ENCODE measurements around the gene ZNF783. TPM values are rescaled to one million over a fixed set of nuclear protein-coding genes. Genes with fewer than 3 reads are reported as not detected.

Gene ZNF783
- polyA plus RNA-seq, 2 of the 4 experiments (the other 2 are of a cell fraction), result 7.4 to 8.0 TPM

DNA sequence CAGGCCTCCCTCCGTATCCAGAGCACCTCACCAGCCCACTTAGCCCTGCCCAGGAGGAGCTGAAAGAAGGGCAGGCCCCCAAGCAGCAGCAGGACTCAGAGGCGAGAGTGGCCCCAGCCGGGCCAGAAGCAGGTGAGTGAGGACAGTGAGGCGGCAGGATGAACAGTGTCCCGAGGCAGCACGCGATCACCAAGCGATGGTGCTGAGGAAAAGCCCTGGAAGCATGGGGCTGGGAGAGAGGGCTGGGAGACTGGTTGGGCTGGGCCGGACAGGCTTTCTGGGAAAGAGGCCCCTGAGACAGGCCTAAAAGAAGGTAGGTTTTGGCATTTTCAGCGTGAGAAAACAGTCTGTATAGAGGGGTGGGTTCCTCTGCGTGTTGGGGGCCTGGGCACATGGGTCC lies 16.4 kb downstream of the ZNF783 start:
- H3K4me3 ChIP-seq, result no peak overlapping the region

DNA sequence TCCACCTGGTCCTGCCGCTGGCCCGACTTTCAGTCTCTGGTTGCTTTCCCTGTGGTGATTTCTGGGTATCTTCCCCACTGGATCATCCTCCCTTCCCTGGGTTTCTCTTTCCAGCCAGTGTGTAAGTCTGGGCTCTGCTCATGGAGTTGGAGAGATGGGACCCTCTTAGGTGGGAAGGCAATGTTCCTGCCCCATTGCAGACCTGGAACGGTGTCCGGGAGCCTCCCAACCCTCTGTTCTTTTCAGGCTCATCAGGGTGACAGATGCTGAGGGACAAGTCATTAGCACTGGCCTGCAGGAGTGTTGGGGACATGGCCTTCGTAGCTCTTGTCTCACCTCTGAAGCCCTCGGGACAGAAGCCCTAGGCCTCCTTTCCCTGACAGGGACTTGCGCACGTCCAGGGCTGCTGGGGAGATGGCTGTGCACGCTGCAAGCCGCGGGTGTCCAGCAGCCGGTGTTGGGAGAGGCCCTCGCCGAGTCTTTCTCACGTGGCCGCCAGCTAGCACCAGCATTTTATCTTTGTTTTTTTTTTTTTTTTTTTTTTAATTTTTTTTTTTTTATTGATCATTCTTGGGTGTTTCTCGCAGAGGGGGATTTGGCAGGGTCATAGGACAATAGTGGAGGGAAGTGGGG lies 17.2 kb downstream of the ZNF783 start:
- POLR2A ChIA-PET, result interaction anchor here (1.0 kb wide), 1 partner anchor 18 kb away, joined by 3 read pairs; the partner anchor contains the start of gene ZNF783
- H3K9me3 ChIP-seq, result peaks cover 5% of the 10 kb centered on the region; the same call in 2 of the 3 replicates
- no peak for TF ChIP-seq MYC (IDR thresholded peaks at IDR 0.05; ENCODE audit: borderline replicate concordance, low read length)
- TF ChIP-seq, protein P1, sequence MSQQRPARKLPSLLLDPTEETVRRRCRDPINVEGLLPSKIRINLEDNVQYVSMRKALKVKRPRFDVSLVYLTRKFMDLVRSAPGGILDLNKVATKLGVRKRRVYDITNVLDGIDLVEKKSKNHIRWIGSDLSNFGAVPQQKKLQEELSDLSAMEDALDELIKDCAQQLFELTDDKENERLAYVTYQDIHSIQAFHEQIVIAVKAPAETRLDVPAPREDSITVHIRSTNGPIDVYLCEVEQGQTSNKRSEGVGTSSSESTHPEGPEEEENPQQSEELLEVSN (IDR thresholded peaks at IDR 0.05; ENCODE audit: borderline replicate concordance, low read depth), result no peak
- no peak for TF ChIP-seq CHD4 (IDR thresholded peaks at IDR 0.05; ENCODE audit: borderline replicate concordance)
- no peak for TF ChIP-seq GATA3 (IDR thresholded peaks at IDR 0.05; ENCODE audit: borderline replicate concordance)
- TF ChIP-seq ZNF302 (CRISPR knock-in tag; IDR thresholded peaks at IDR 0.05), result no peak
- ATAC-seq (no peak), DNase-seq (ENCODE audit: low read depth in 1 of 2, low spot score in 1 of 2) (no peak), FAIRE-seq (no peak)
- CTCF ChIA-PET, result interaction anchor here (0.5 to 4.4 kb wide), 5 partner anchors 11 to 34 kb away, joined by 3 to 14 read pairs (median 4); partner anchors contain the start of gene ZNF783
- no peak overlapping the region for H3K27ac ChIP-seq
- WGBS (ENCODE audit: missing lambda C conversion rate), result 91% methylated on average over 17 of the region's 17 CpGs
- H3K4me3 ChIP-seq, result no peak overlapping the region
- no peaks in the 10 kb centered on the region for H3K4me1 ChIP-seq
- H3K4me2 ChIP-seq, result no peak overlapping the region

More for the DNA sequence above, 16.4 kb downstream of the ZNF783 start:
- FAIRE-seq, result no peak
- H3K4me2 ChIP-seq, result no peak overlapping the region
- no peak for DNase-seq (ENCODE audit: low read depth in 1 of 2, low spot score in 1 of 2)
- H3K9me3 ChIP-seq, result peaks cover 8% of the 10 kb centered on the region; the same call in 2 of the 3 replicates
- TF ChIP-seq TP53 (CRISPR knock-in tag; IDR thresholded peaks at IDR 0.05) (no peak), EP300 (IDR thresholded peaks at IDR 0.05) (no peak), NR3C1 (IDR thresholded peaks at IDR 0.05) (no peak)
- POLR2A ChIA-PET, result no interaction called here
- WGBS (ENCODE audit: missing lambda C conversion rate), result 92% methylated on average over 11 of the region's 11 CpGs
- CTCF ChIA-PET, result interaction anchor here (1.1 to 4.4 kb wide), 5 partner anchors 10 to 32 kb away, joined by 3 to 14 read pairs (median 4); partner anchors contain the start of gene ZNF783
- no peak overlapping the region for H3K27ac ChIP-seq
- no peaks in the 10 kb centered on the region for H3K4me1 ChIP-seq
- no peak for ATAC-seq

DNA sequence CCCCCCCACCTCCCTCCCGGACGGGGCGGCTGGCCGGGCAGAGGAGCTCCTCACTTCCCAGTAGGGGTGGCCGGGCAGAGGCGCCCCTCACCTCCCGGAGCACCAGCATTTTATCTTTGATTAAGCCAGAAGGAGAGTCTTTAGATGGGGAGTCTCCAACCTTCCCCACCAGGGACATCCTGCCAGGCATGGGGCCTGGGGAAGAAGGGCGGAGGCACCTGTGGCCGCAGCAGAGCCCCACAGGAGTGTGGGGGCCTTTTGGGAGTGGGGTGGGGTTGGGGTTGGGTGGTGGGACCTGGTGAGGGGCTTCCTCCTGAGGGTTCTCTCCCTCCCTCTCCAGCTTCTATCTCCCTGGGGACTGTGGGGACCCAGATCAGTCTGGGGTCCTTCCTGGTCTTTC lies 18.2 kb downstream of the ZNF783 start:
- H3K27ac ChIP-seq, result no peak overlapping the region
- no peak for DNase-seq (ENCODE audit: low read depth in 1 of 2, low spot score in 1 of 2)
- no peaks in the 10 kb centered on the region for H3K4me1 ChIP-seq
- WGBS (ENCODE audit: missing lambda C conversion rate), result 96% methylated on average over 3 of the region's 9 CpGs
- H3K4me3 ChIP-seq, result no peak overlapping the region
- ChIA-PET POLR2A (interaction anchor here (1.0 kb wide), 1 partner anchor 18 kb away, joined by 3 read pairs; the partner anchor contains the start of gene ZNF783), CTCF (interaction anchor here (1.6 to 4.4 kb wide), 2 partner anchors 18 to 30 kb away, joined by 4 to 14 read pairs; partner anchors contain the start of gene ZNF783)
- ATAC-seq, result no peak
- H3K9me3 ChIP-seq, result no peaks in the 10 kb centered on the region
- FAIRE-seq, result no peak
- H3K4me2 ChIP-seq, result no peak overlapping the region
- TF ChIP-seq, protein P2, sequence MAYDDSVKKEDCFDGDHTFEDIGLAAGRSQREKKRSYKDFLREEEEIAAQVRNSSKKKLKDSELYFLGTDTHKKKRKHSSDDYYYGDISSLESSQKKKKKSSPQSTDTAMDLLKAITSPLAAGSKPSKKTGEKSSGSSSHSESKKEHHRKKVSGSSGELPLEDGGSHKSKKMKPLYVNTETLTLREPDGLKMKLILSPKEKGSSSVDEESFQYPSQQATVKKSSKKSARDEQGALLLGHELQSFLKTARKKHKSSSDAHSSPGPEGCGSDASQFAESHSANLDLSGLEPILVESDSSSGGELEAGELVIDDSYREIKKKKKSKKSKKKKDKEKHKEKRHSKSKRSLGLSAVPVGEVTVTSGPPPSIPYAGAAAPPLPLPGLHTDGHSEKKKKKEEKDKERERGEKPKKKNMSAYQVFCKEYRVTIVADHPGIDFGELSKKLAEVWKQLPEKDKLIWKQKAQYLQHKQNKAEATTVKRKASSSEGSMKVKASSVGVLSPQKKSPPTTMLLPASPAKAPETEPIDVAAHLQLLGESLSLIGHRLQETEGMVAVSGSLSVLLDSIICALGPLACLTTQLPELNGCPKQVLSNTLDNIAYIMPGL (CRISPR knock-in tag; IDR thresholded peaks at IDR 0.05; ENCODE audit: borderline replicate concordance), result no peak
- TF ChIP-seq POLR2A (IDR thresholded peaks at IDR 0.05; ENCODE audit: low read length) (no peak), EP300 (IDR thresholded peaks at IDR 0.05) (no peak), NPAS2 (CRISPR knock-in tag; IDR thresholded peaks at IDR 0.05; ENCODE audit: borderline replicate concordance) (no peak), RFX5 (IDR thresholded peaks at IDR 0.05) (no peak), NR3C1 (IDR thresholded peaks at IDR 0.05) (no peak), ESRRA (IDR thresholded peaks at IDR 0.05; ENCODE audit: borderline replicate concordance, low read length) (no peak), NFE2L2 (conservative IDR thresholded peaks at IDR 0.05; ENCODE audit: low read length) (no peak), ZNF302 (CRISPR knock-in tag; IDR thresholded peaks at IDR 0.05) (no peak), MAFK (IDR thresholded peaks at IDR 0.05; ENCODE audit: partially characterized antibody) (no peak), PHF8 (IDR thresholded peaks at IDR 0.05; ENCODE audit: borderline replicate concordance, low read depth) (no peak), FOSL2 (IDR thresholded peaks at IDR 0.05) (no peak), FOSL2 (CRISPR knock-in tag; IDR thresholded peaks at IDR 0.05) (no peak), CBX2 (IDR thresholded peaks at IDR 0.05; ENCODE audit: borderline replicate concordance, low read depth) (no peak)
- TF ChIP-seq, protein P3, sequence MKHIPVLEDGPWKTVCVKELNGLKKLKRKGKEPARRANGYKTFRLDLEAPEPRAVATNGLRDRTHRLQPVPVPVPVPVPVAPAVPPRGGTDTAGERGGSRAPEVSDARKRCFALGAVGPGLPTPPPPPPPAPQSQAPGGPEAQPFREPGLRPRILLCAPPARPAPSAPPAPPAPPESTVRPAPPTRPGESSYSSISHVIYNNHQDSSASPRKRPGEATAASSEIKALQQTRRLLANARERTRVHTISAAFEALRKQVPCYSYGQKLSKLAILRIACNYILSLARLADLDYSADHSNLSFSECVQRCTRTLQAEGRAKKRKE (CRISPR knock-in tag; IDR thresholded peaks at IDR 0.05; ENCODE audit: low read depth), result no peak
